Natural killer cell (primary cell): ENCODE data around the gene MRPL28. TPM values are rescaled to one million over a fixed set of nuclear protein-coding genes. Genes with fewer than 3 reads are reported as not detected.

Source experiments
- ATAC-seq, 3 donors: fragments of 150-1000 bp in 2 of 3; fragments of 200-7000 bp in 1 of 3; cut with Tn5 transposase; 1 replicate in 1 of 3; 2 replicates in 2 of 3; pipeline ENCODE4 v1.10.0; 2021; ENCODE audit warnings: mild to moderate bottlenecking in 2 of 3, moderate library complexity in 2 of 3
- DNase-seq, 2 donors: peaks; one replicate each; pipeline versions ENCODE4 v3.0.0 to v3.0.0-alpha.2; 2013 to 2021; ENCODE audit warnings: mixed read lengths in 1 of 2
- H3K27ac ChIP-seq: one replicate; pipeline ENCODE4 v1.5.1; 2013; ENCODE audit warnings: mild to moderate bottlenecking, low read length
- H3K27me3 ChIP-seq: one replicate; pipeline ENCODE4 v1.6.1; 2013; ENCODE audit warnings: low read length; ENCODE audit not compliant: control insufficient read depth, insufficient read depth
- H3K36me3 ChIP-seq: one replicate; pipeline ENCODE4 v1.6.1; 2013; ENCODE audit warnings: low read length; ENCODE audit not compliant: control insufficient read depth, insufficient read depth
- H3K4me1 ChIP-seq: one replicate; pipeline ENCODE4 v1.6.1; 2013; ENCODE audit warnings: low read length; ENCODE audit not compliant: control insufficient read depth, insufficient read depth
- H3K4me3 ChIP-seq: one replicate; pipeline ENCODE4 v1.5.1; 2013; ENCODE audit warnings: low read length
- H3K9me3 ChIP-seq: one replicate; pipeline ENCODE4 v1.6.1; 2013; ENCODE audit warnings: low read length; ENCODE audit not compliant: control insufficient read depth, insufficient read depth
- H3K27ac Mint-ChIP-seq, 2 donors: one replicate each; pipeline ENCODE4 v1.8.0; 2022; ENCODE audit warnings: mild to moderate bottlenecking in 2 of 2, mixed read lengths in 2 of 2, moderate library complexity in 1 of 2
- H3K27me3 Mint-ChIP-seq, 2 donors: one replicate each; pipeline ENCODE4 v1.8.0; 2022; ENCODE audit warnings: low read depth in 2 of 2, mixed read lengths in 2 of 2
- H3K36me3 Mint-ChIP-seq: one replicate; pipeline ENCODE4 v1.8.0; 2022; ENCODE audit warnings: mixed read lengths
- H3K4me1 Mint-ChIP-seq, 2 donors: one replicate each; pipeline ENCODE4 v1.8.0; 2022; ENCODE audit warnings: mixed read lengths in 2 of 2
- H3K4me3 Mint-ChIP-seq: one replicate; pipeline ENCODE4 v1.8.0; 2022; ENCODE audit warnings: mild to moderate bottlenecking, moderate library complexity, mixed read lengths
- H3K9me3 Mint-ChIP-seq, 2 donors: one replicate each; pipeline ENCODE4 v1.8.0; 2022; ENCODE audit warnings: mixed read lengths in 2 of 2
- CTCF ChIP-seq: fragments of 200-600 bp; IDR thresholded peaks from one replicate; pipeline ENCODE4 v1.8.0; 2022; ENCODE audit warnings: antibody characterized with exemption
- WGBS: methylation state at CpG from one replicate; pipeline ENCODE4 v1.1.7; 2013; ENCODE audit warnings: missing lambda C conversion rate; ENCODE audit not compliant: insufficient coverage; 5-methylcytosine and 5-hydroxymethylcytosine counted together
- intact Hi-C: fragments of 100-400 bp; cut with micrococcal nuclease; formaldehyde crosslinking; loops from one replicate; pipeline ENCODE4 v1.14.2; 2022
- total RNA-seq, 4 donors: library from RNA; stranded (reverse); fragments of 120-200 nt in 1 of 4; gene quantifications; one replicate each; pipeline versions ENCODE4 v1.2.3 to v1.2.4, GENCODE V29; 2013 to 2022

Gene MRPL28
- total RNA-seq, 3 donors from 2014 or later (not counting 1 experiment from before 2014, with no cell fraction given), result 33.9 to 38.9 (median 37.5) TPM

- Mint-ChIP-seq H3K4me3 (peak overlapping the region; percentile 88), H3K9me3 (no peaks in the 10 kb centered on the region), H3K27me3 (no peaks in the 10 kb centered on the region), H3K36me3 (no peaks in the 10 kb centered on the region), H3K4me1 (peaks cover 16 to 27% of the 10 kb centered on the region in 2 donors), H3K27ac (peak overlapping the region in 1 of 2 donors; percentile 65)
- ATAC-seq, result no peak
- Histone ChIP-seq H3K36me3 (no peaks in the 10 kb centered on the region), H3K27ac (peak overlapping the region; percentile 87), H3K4me1 (peaks cover 37% of the 10 kb centered on the region), H3K27me3 (no peaks in the 10 kb centered on the region), H3K9me3 (no peaks in the 10 kb centered on the region), H3K4me3 (no peak overlapping the region)
- intact Hi-C loops, result no loop called here
- 85% methylated on average over 18 of the region's 22 CpGs for WGBS
- DNase-seq, result peak in 1 of 2 donors; percentile 29
- no peak for TF ChIP-seq CTCF
Measured at GRCh38 chr16:399340-400019, 29.1 kb upstream of the MRPL28 start.

GRCh38 chr16:398561-399339 is 28.4 kb upstream of the MRPL28 start:
- Mint-ChIP-seq H3K27me3 (no peaks in the 10 kb centered on the region), H3K4me1 (peaks cover 16 to 27% of the 10 kb centered on the region in 2 donors), H3K36me3 (no peaks in the 10 kb centered on the region), H3K4me3 (peak overlapping the region; percentile 74), H3K27ac (peak overlapping the region in 1 of 2 donors; percentile 65), H3K9me3 (no peaks in the 10 kb centered on the region)
- no peak for TF ChIP-seq CTCF
- Histone ChIP-seq H3K27ac (no peak overlapping the region), H3K9me3 (no peaks in the 10 kb centered on the region), H3K4me3 (no peak overlapping the region), H3K36me3 (no peaks in the 10 kb centered on the region), H3K4me1 (peaks cover 37% of the 10 kb centered on the region), H3K27me3 (no peaks in the 10 kb centered on the region)
- 88% methylated on average over 24 of the region's 24 CpGs for WGBS
- ATAC-seq (no peak), DNase-seq (peak in 1 of 2 donors; percentile 36)
- intact Hi-C loops, result no loop called here

- peaks cover 41% of the 10 kb centered on the region for H3K4me1 ChIP-seq
- Mint-ChIP-seq H3K27ac (peak overlapping the region in 1 of 2 donors; percentile 65), H3K4me1 (peaks cover 19 to 31% of the 10 kb centered on the region in 2 donors), H3K4me3 (peak overlapping the region; percentile 74), H3K27me3 (no peaks in the 10 kb centered on the region), H3K9me3 (no peaks in the 10 kb centered on the region), H3K36me3 (no peaks in the 10 kb centered on the region)
- TF ChIP-seq CTCF, result no peak
- DNase-seq (peak in 1 of 2 donors; percentile 58), ATAC-seq (no peak)
- no peak overlapping the region for H3K27ac ChIP-seq
- H3K27me3 ChIP-seq, result no peaks in the 10 kb centered on the region
- 58% methylated on average over 29 of the region's 29 CpGs for WGBS
- no peak overlapping the region for H3K4me3 ChIP-seq
- H3K9me3 ChIP-seq, result no peaks in the 10 kb centered on the region
- intact Hi-C loops, result no loop called here
- H3K36me3 ChIP-seq, result no peaks in the 10 kb centered on the region
Measured at GRCh38 chr16:397736-398332, 27.5 kb upstream of the MRPL28 start.
